ENCODE results near the gene WDFY4.

The WDFY4 gene

GRCh38 chr10:48751730-48752129, 67.1 kb downstream of the WDFY4 start:
- DNase-seq: no peak

GRCh38 chr10:48758411-48758810, 73.7 kb downstream of the WDFY4 start:
- no peak for DNase-seq

DNA sequence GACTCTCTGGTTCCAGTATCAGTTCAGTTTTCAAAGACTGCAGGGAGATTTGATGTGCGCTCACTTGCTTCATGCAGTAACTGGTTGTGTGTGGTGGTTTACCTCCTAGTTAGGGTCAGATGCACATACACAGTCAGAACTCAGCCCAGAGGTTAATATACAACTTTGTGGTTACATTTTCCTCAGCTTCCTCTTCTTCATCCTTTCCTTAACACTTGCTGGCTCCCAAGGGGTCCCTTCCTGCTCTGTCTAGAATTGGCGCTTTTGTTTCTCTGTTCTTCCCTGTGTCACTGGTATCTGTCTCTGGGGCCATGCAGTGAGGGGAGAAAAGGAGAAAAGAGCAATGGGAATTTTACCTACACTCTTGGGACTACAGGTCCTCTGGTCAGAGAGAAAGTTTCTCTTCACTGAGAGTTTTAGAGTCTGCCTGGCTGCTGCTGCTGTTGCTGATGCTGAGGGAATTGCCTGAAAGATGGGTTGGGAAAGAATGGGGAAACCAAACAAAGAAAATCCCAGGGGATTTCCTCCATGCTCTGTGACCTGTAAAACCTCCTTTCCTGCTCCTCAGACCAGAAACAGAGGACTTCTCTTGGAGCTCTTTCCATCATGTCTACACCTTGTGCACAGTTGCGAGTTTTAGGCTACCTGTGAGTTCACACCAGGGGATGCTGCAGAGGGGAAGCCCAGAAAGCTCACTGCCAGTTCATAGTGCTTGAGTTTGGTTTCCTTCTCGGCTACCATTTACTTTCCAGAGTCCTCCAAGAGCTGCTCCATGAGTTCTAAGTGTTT, 74.6 kb downstream of the WDFY4 start:
- DNase-seq: no peak

DNA sequence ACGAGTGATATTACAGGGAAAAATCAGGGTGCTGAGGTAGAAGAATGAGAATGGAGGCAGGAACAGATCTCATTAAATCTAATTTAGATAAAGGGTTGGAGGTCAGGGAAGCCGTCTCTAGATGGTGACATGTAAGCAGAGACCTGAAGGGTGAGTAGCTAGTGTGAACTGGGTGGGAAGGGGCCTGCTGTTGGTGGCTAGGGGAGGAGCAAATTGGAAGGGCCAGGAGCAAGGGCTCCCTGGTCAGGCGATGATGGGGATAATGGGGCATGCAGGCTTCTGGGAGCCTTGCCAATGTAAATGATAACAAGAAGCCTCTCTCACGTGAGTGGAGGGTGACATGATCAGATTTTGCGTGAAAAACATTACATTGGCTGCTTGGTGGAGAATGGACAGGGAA, 76.3 kb downstream of the WDFY4 start:
- no peak for DNase-seq

- no peak for DNase-seq
Measured at GRCh38 chr10:48762064-48763042, 77.7 kb downstream of the WDFY4 start.

DNA sequence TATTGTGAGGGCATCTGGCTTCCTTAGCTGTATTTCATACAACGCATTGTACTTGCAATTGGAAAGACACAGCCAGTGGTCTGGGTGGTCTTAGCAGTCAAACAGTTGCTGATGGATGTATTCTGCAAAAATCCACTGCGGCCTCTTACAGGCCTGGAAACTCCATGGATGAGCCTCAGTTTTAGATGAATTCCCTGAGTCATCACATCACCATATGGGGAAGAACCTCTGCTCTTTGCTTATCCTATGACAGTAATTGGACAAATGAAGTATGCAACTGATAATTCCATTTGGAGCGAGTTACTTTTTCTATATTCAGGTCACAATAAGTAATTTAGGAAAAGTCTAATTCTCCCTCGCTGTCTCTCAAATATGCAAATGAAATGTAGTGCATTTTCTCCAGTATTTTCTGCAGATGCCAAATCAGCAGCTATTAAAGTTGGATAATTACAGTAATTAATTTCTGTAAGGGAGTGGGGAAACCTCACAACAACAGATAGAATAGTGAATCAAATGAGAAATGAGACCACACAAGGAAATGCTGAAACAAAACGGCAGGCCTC, 78.8 kb downstream of the WDFY4 start:
- no peak for DNase-seq

DNA sequence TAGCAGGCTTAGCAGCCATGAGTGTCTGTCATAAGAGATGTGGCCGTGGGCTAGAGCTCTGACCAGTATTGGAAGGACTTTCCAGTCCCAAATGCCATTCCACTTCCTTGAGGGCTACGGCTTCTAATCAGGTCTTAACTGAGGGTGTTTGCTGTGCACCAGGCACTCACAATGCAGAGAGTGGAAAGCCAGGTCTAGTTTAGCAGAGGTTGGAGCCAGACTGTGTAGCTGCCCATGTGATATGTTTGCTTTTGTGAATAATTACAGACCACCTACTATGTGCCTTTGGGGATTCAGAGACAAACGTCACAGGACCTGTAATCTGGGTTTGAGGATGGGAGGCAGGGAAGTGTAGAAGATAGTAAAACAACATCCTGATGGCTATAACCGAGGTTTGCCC, 79.8 kb downstream of the WDFY4 start:
- DNase-seq: no peak

GRCh38 chr10:48765039-48765438, 80.4 kb downstream of the WDFY4 start:
- no peak for DNase-seq

DNA sequence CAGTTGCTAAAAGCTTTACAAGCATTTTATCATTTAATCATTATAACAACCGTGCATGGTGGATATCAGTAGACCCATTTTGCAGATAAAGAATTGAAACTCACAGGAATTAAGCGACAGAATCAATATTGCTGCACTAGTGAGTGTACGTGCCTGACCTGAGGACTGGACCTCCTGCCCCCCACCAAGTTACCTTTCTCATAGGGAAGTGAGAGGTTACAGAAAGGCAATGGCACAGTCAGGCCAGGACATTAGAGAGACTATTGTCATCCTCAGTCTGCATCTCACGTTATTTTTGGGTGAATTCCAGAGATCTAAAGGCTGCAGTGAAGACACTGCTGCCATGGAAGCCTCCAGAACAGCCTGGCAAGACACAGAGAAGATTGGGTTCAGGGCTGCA, 80.9 kb downstream of the WDFY4 start:
- DNase-seq: no peak

- no peak for DNase-seq
Measured at GRCh38 chr10:48767373-48768143, 82.9 kb downstream of the WDFY4 start.

DNA sequence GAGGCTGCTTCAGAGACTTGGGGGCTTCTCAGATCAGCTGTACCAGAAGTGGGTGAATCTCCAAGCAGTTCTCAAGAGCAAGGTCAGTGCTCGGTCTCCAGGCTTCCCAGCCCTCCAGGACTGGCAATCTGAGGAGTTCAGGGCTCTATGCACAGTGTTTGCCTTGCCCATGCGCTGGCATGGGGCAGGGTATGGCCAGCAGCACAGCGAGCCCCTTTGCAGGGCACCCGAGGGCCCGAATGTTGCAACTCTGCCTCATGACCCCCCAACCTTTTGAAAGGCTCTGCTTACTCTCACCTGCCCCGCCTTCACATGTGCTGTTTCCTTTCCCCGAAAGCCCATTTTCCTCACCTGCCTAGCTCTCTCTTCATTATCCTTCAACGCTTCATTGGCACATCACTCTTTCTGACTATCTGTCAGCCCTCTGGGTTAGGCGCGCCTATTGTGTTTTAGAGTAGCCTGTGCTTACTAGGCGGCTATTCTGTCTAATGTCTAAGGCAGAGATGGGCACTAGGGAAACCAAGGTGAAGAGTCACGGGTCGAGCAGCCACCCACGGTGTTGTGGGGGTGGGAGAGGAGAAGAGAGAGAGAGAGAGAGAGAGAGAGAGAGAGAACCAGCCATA, 83.6 kb downstream of the WDFY4 start:
- DNase-seq: no peak

- DNase-seq: no peak
Measured at GRCh38 chr10:48768926-48769325, 84.3 kb downstream of the WDFY4 start.

GRCh38 chr10:48769706-48770435, 85.2 kb downstream of the WDFY4 start:
- no peak for DNase-seq

- no peak for DNase-seq
Measured at GRCh38 chr10:48770561-48771089, 86.0 kb downstream of the WDFY4 start.

DNA sequence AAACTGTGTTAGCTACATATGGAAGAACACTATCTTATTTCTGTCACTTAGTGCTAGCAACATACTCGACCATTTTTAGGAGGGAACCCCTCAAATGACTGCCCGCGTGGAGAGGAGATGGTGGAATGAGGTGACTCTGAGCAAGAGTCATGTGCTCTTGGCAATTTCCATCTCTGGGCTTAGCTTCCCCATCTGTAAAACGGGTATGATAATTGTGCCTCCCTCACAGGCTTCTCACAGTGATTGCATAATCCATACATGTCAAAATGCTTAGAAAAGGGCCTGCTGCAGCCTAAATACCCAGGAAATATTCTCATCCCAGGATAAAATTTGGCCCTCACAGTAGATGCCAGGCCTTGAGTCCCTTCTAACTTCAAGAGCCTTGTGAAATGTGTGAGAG, 86.6 kb downstream of the WDFY4 start:
- DNase-seq: no peak

DNA sequence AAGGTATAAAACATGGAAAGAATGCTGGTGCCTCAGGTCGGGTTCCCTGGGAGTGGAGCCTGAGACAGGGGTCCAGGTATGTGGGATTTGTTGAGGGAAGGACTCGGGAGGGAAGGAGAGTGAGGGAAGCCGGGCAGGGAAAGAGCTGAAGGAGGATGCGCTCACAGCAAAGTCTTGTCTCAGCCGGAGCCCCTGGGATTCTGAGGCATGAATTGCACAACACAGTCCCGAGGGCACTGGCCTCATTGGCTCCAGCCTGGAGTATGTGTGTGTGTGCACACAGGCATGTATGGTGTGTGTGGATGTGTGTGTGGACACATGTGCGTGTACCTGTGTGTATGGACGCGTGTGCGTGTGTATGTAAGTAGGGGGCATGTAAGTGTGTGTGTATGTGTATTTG, 87.4 kb downstream of the WDFY4 start:
- DNase-seq: no peak

GRCh38 chr10:48773580-48773979, 88.9 kb downstream of the WDFY4 start:
- no peak for DNase-seq

- no peak for DNase-seq
Measured at GRCh38 chr10:48774416-48775205, 89.9 kb downstream of the WDFY4 start.

DNA sequence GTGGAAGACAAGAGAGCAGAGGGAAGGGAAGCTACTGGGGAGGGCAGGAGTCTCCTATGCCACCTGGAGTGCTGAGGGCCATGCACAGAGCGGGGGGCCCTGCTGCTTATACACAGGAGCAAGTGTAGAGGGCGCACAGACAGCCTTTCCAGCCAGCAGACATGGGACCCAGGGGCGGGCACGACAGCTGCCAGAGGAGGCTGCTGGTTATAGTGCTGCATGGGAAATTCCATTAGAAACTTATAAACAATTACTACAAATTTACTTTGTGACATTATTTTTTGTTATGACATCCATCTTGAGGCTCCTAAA, 90.5 kb downstream of the WDFY4 start:
- no peak for DNase-seq

GRCh38 chr10:48776005-48776522, 91.4 kb downstream of the WDFY4 start:
- DNase-seq: no peak
